ENCODE measurements around the gene PHRF1.

The PHRF1 gene

GRCh38 chr11:639332-639955 is 63.2 kb downstream of the PHRF1 start:
- peaks cover 2% of the 10 kb centered on the region for H3K36me3 ChIP-seq (ENCODE audit: control insufficient read depth, insufficient read depth, low read length)
- no peak for DNase-seq (ENCODE audit: extremely low read depth, insufficient read length)
- no peak overlapping the region for H3K4me3 ChIP-seq (replicated peaks; ENCODE audit: low read depth, low read length)
- TF ChIP-seq, protein P1, sequence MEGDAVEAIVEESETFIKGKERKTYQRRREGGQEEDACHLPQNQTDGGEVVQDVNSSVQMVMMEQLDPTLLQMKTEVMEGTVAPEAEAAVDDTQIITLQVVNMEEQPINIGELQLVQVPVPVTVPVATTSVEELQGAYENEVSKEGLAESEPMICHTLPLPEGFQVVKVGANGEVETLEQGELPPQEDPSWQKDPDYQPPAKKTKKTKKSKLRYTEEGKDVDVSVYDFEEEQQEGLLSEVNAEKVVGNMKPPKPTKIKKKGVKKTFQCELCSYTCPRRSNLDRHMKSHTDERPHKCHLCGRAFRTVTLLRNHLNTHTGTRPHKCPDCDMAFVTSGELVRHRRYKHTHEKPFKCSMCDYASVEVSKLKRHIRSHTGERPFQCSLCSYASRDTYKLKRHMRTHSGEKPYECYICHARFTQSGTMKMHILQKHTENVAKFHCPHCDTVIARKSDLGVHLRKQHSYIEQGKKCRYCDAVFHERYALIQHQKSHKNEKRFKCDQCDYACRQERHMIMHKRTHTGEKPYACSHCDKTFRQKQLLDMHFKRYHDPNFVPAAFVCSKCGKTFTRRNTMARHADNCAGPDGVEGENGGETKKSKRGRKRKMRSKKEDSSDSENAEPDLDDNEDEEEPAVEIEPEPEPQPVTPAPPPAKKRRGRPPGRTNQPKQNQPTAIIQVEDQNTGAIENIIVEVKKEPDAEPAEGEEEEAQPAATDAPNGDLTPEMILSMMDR (IDR thresholded peaks at IDR 0.05; ENCODE audit: insufficient read depth, low read length, poor library complexity, severe bottlenecking): no peak
- no peaks in the 10 kb centered on the region; the same call in none of the 2 replicates for H3K27me3 ChIP-seq (replicated peaks; ENCODE audit: control insufficient read depth, insufficient read depth, low read length)

DNA sequence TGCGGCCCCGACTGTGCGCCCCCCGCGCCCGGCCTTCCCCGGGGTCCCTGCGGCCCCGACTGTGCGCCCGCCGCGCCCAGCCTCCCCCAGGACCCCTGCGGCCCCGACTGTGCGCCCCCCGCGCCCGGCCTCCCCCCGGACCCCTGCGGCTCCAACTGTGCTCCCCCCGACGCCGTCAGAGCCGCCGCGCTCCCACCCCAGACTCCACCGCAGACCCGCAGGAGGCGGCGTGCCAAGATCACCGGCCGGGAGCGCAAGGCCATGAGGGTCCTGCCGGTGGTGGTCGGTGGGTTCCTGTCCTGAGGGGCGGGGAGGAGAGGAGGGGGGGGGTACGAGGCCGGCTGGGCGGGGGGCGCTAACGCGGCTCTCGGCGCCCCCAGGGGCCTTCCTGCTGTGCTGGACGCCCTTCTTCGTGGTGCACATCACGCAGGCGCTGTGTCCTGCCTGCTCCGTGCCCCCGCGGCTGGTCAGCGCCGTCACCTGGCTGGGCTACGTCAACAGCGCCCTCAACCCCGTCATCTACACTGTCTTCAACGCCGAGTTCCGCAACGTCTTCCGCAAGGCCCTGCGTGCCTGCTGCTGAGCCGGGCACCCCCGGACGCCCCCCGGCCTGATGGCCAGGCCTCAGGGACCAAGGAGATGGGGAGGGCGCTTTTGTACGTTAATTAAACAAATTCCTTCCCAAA is 63.9 kb downstream of the PHRF1 start:
- TF ChIP-seq, protein P1 (IDR thresholded peaks at IDR 0.05; ENCODE audit: insufficient read depth, low read length, poor library complexity, severe bottlenecking): no peak
- Histone ChIP-seq H3K27me3 (replicated peaks; ENCODE audit: control insufficient read depth, insufficient read depth, low read length) (no peaks in the 10 kb centered on the region; the same call in none of the 2 replicates), H3K36me3 (ENCODE audit: control insufficient read depth, insufficient read depth, low read length) (peaks cover 2% of the 10 kb centered on the region), H3K4me3 (replicated peaks; ENCODE audit: low read depth, low read length) (no peak overlapping the region)
- DNase-seq (ENCODE audit: extremely low read depth, insufficient read length): no peak

- Histone ChIP-seq H3K4me3 (replicated peaks; ENCODE audit: low read depth, low read length) (no peak overlapping the region), H3K36me3 (ENCODE audit: control insufficient read depth, insufficient read depth, low read length) (peaks cover 2% of the 10 kb centered on the region), H3K27me3 (replicated peaks; ENCODE audit: control insufficient read depth, insufficient read depth, low read length) (no peaks in the 10 kb centered on the region; the same call in none of the 2 replicates)
- TF ChIP-seq, protein P1 (IDR thresholded peaks at IDR 0.05; ENCODE audit: insufficient read depth, low read length, poor library complexity, severe bottlenecking): no peak
- no peak for DNase-seq (ENCODE audit: extremely low read depth, insufficient read length)
These were observed 65.6 kb downstream of the PHRF1 start for GRCh38 chr11:641806-642370.

GRCh38 chr11:643366-643765 is 67.1 kb downstream of the PHRF1 start:
- DNase-seq (ENCODE audit: extremely low read depth, insufficient read length): no peak
- H3K27me3 ChIP-seq (replicated peaks; ENCODE audit: control insufficient read depth, insufficient read depth, low read length): no peaks in the 10 kb centered on the region; the same call in 1 of the 2 replicates
- TF ChIP-seq, protein P1 (IDR thresholded peaks at IDR 0.05; ENCODE audit: insufficient read depth, low read length, poor library complexity, severe bottlenecking): no peak
- peaks cover 2% of the 10 kb centered on the region for H3K36me3 ChIP-seq (ENCODE audit: control insufficient read depth, insufficient read depth, low read length)
- no peak overlapping the region for H3K4me3 ChIP-seq (replicated peaks; ENCODE audit: low read depth, low read length)

GRCh38 chr11:643849-644738 is 67.8 kb downstream of the PHRF1 start:
- no peak for DNase-seq (ENCODE audit: extremely low read depth, insufficient read length)
- no peaks in the 10 kb centered on the region; the same call in 1 of the 2 replicates for H3K27me3 ChIP-seq (replicated peaks; ENCODE audit: control insufficient read depth, insufficient read depth, low read length)
- TF ChIP-seq, protein P1 (IDR thresholded peaks at IDR 0.05; ENCODE audit: insufficient read depth, low read length, poor library complexity, severe bottlenecking): no peak
- H3K4me3 ChIP-seq (replicated peaks; ENCODE audit: low read depth, low read length): no peak overlapping the region
- peaks cover 2% of the 10 kb centered on the region for H3K36me3 ChIP-seq (ENCODE audit: control insufficient read depth, insufficient read depth, low read length)
